ENCODE data around the gene TCF7L1.
"Not testable (repeated sequence)": the region's sequence is repeated elsewhere in the genome, so short reads cannot be mapped to it uniquely, and the experiment has no call there.

The TCF7L1 gene

DNA sequence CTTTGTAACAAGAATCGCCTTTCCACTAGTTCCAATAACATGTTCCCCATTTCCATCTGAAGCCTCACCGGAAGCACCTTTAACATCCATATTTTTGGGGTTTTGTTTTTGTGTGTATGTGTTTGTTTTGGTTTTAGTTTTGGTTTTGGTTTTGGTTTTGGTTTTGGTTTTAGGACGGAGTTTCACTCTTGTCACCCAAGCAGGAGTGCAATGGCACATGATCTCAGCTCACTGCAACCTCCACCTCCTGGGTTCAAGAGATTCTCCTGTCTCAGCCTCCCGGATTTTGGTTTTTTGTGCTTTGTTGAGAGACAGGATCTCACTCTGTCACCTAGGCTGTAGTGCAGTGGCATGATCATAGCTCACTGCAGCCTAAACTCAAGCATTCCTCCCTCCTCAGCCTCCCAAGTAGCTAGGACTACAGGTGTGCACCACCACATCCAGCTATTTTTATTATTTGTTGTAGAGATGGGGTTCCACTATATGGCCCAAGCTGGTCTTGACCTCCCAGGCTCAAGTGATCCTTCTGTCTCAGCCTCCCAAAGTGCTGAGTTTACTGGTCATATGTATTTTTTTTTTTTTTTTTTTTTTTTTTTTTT lies 158.3 kb downstream of the TCF7L1 start:
- no peak for DNase-seq

DNA sequence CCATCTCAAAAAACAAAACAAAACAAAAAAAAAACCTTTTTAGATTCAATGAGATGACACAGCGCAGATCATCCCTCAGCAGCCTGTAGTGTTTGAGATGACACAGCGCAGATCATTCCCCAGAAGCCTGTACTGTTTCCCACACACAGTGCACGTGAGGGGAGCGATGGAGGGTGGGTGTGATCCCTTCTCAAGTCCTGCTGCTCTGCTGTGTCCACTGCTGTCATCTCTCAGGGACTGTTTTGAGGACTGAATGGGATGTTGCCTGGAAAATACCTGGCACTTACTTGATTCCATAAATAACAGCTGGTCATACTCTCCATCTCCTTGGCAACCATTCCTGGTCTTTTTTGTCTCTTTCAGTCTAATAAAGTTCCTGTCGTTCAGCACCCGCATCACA lies 168.9 kb downstream of the TCF7L1 start:
- DNase-seq = no peak

DNA sequence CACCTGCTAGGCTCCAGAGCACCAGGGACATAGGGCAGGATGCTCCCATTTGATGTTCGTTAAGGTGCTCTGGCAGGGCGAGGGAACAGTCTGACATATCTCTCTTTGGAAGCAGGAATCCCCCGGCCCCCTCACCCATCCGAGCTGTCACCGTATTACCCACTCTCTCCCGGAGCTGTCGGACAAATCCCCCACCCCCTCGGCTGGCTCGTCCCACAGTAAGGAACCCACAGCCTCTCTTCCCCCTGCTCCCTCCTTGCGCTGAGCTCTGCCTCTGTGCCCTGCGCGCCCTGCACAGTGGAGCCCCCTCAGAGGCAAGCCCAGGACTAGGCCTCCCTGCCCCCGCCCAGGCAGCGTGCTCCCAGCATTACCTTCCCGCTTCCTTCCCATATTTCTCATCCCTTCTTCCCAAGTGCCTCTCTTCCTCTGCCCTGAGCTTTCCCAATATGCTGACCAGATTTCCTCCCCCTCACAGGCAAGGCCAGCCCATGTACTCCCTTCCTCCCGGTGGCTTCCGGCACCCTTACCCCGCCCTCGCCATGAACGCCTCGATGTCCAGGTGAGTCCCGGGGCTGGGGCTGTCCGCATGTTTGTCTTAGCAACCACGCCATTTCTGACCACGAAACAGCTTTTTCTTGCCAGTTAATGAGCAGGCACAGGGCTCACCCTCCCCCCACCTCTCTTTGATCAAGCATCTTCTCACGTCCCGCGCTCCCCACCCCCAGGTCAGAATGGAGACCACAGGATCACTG lies 170.8 kb downstream of the TCF7L1 start:
- DNase-seq = no peak

DNA sequence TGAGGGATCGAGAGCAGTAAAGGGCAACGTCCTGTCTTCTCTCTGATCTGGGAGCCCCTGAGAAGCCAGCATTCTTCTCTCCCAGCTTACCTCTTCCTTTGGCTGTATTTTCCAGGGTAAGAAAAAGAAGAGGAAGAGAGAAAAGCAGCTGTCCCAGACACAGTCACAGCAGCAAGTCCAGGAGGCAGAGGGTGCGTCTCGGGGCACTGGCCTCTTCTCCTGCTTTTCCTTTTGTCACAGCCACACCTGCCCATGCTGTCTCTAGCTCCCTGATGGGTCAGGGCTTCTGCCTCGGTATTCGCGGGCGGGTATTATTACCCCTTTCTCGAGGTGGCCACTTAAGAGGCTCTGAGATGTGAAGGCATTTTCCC lies 174.3 kb downstream of the TCF7L1 start:
- DNase-seq = no peak

DNA sequence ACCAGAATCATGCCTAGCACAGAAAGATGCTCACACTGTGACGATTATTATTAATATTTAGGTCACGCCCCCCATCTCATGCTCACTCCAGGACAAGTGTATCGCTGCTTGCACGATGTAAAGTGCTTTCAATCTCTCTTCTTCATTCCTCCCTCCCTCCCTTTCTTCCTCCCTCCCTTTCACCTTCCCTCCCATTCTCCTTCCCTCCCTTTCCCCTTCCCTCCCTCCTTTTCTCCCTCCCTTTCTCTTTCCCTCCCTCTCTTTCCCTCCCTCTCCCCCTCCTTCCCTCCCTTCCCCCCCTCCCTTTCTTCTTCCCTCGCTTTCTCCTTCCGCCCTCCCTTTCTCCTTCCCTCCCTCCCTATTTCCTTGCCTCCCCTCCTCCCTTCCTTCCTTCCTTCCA lies 175.0 kb downstream of the TCF7L1 start:
- DNase-seq = no peak

DNA sequence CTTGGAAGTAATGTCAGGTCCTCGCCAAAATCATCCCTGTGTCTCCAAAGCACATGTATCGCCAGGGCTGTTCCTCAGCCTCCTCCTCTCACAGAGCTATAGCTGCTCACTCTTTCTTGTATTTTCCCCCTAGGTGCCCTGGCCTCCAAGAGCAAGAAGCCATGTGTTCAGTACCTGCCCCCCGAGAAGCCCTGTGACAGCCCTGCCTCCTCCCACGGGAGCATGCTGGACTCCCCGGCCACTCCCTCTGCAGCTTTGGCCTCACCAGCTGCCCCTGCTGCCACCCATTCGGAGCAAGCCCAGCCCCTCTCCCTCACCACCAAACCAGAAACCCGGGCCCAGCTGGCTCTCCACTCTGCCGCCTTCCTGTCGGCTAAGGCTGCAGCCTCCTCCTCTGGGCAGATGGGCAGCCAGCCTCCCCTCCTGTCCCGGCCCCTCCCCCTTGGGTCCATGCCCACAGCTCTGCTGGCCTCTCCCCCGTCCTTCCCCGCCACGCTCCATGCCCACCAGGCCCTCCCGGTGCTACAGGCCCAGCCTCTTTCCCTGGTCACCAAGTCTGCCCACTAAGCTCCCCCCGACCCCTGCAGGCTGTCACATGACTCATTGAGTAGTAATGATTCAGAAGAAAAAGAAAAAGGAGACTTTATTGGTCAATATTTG lies 175.8 kb downstream of the TCF7L1 start:
- no peak for DNase-seq

DNA sequence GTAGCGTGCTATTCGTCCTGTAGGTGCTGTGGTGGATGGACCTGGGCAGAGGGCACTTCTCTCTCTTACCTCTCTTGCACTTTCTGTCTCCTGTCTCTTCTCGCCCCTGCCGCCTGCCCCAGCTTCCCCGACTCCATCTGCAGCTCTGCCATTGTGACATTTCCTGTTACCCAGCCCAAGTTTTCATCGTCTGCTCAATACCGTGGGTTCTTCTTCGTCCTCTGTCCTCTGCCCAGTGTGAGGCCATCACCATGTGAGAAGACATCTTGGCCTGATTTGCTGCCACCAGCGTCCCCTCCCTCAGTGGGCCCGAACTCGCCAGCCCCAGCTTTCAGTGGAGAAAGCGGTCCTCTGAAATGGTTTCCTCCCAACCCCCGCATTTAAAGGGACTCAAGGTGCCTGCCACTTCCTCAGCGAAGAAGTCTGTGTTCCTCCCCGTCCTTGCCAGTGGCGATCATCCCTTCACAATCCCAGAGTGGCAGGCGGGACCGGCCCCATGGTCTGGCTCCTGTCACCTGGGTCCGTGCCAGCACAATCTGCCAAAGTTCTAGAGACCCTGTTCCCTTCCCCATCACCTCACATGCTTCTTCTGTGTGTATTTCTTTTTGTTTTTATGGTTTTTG lies 176.6 kb downstream of the TCF7L1 start:
- DNase-seq = no peak

DNA sequence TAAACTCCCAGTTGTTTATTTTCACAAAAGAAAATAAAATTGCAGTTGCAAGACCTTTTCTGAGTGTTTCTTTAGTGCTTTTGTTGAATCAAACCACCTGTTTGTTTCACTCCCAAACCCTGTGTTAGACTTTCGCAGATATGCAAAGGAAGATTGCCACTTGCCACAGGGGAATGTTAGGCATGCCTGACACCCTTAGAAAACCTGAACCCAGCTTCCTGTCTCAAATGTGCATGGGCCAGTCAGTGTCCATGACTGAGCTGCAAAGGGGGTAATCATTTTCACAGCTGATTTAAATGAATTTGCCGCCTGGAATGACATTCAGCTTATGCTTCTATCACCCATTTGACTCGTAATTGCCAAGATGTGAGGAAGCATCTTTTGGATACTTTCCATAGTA lies 177.1 kb downstream of the TCF7L1 start:
- no peak for DNase-seq

DNA sequence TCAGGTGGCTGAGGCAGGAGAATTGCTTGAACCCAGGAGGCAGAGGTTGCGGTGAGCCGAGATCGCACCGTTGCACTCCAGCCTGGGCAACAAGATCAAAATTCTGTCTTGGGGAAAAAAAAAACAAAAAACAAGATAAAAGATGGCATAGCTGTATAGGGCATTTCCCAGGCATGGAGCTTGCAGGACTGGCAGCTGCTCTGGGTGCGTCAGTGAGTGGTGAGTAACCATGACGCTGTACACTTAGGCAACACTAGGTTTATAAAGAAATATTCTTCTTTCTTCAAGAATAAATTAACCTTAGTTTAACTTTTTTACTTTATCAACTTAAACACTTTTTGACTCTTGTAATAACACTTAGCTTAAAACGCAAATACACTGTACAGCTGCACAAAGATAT lies 179.2 kb downstream of the TCF7L1 start:
- no peak for DNase-seq

DNA sequence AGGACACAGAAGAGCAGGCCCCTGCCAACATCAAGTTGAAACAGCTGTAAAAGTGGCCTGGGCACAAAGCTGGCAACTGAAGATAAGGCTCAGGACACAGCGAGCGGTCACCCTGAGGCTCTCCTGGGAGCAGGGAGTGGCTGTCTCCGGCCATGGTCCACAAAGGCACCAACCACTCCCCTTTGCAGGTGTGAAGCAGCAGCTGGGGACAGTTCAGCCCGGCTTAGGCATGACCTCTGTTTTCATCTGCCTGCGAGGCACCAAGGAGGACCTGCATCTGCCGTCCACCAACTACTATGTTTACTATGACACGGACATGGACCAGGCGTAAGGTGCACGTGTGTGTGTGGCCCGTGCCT lies 181.7 kb downstream of the TCF7L1 start:
- DNase-seq = no peak

DNA sequence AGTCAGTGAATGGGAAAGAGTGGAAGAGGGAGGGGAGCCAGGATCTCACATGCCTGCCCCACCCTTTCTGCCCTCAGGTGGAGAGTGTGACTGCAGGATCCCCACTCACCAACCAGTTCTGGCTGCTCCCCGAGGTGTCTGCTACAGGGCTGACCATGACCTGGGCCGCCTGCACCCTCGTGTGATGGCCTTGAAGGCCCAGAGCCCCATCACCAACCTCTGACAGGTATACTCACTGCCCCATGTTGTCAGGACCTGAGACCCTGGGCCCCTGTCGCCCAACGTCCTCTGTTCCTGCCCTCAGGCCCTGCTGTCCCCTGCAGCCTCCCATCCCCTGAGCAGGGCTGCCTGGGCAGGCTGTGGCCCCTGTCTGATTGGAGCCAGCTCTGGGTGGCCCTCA lies 182.7 kb downstream of the TCF7L1 start:
- not testable (repeated sequence) for DNase-seq

DNA sequence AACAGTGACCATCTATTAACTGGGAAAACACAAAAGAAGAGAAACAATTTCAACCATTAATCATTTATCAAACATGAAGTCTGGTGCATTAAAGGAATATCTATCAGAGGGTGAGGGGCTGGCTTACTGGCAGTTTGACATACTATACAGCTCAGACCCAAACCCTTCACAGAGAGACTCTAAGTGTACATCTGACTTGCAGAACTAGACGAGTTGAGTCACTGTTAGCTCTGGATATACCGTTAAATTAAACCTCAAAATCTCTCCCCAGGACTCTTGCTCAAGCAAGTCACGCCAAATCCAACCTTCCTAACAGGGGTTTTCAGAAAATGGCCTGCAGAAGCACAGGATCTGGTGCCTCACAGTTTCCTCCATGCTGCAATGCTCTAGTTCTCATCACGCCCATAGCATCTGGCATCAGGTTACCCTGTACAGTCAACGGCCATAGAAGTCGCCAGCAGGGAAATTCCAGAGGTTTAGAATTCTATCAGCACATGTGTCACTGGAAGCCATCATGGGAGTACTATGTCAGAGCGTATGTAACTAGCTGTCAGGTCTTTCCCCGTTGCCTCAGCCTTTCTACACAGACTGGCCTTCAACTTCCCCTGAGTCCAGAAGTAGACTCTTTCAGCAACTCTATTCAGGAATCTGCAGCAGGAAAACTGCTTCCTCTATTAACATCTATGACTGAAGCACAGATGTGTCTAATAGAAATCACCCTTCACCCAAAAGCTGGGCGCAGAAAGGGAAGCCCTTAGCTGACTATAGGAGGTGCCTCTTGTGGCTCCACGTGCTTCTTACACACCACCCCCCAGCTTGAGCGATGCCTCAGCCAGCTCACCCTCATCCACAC lies 185.3 kb downstream of the TCF7L1 start:
- no peak for DNase-seq

DNA sequence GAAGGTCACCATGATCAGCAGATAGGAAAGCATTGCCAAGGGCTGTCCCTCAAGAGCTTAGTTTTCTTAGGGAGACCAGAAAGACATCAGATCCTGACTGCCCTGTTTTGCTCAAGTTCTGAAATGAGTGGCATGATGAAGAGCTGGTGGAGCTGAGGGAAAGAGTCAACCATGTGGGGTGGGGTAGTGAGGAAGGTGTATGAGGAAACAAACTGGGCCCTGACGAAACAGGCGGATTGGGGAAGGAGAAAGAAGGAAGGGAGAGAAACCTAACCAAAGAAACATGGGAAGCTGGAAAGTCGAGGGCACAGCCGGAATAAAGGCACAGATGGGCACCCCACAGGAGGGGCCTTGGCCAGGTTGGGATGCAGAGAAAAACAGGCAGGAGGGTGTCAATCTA lies 186.6 kb downstream of the TCF7L1 start:
- DNase-seq = no peak

DNA sequence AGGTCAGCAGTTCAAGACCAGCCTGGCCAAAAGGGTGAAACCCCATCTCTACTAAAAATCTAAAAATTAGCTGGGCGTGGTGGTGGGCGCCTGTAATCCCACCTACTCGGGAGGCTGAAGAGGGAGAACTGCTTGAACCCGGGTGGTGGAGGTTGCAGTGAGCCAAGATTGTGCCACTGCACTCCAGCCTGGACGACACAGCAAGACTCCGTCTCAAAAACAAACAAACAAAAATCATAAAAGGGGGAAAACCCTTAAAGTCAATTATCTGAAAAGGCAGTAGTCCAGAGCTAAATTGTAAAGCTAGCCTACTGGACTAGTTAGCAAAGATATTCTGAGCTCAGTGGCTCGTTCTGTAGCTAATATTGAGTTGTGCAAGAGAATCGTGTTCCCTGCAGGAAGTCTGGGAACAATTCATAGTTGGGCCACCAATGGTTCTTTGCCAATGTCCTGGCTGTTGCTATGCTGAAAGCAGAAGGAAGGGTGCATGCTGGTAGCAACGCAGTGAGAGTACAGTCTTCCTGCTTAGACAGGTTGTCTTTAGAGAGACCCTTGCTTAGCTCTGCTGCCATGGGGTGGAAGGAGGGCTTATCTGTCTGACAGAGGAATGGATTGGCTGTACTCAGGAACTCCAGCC lies 190.3 kb downstream of the TCF7L1 start:
- DNase-seq = no peak

DNA sequence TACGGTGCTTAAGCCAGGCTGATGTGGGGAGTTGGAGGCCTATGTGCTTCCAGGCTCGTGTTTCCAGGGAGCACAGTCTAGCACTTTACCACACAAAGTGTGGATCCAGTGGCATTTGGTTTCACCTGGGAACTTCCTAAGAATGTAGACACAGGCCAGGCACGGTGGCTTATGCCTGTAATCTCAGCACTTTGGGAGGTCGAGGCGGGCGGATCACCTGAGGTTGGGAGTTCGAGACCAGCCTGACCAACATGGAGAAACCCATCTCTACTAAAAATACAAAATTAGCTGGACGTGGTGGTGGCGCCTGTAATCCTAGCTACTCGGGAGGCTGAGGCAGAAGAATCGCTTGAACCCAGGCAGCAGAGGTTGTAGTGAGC lies 190.8 kb downstream of the TCF7L1 start:
- DNase-seq = not testable (repeated sequence)

DNA sequence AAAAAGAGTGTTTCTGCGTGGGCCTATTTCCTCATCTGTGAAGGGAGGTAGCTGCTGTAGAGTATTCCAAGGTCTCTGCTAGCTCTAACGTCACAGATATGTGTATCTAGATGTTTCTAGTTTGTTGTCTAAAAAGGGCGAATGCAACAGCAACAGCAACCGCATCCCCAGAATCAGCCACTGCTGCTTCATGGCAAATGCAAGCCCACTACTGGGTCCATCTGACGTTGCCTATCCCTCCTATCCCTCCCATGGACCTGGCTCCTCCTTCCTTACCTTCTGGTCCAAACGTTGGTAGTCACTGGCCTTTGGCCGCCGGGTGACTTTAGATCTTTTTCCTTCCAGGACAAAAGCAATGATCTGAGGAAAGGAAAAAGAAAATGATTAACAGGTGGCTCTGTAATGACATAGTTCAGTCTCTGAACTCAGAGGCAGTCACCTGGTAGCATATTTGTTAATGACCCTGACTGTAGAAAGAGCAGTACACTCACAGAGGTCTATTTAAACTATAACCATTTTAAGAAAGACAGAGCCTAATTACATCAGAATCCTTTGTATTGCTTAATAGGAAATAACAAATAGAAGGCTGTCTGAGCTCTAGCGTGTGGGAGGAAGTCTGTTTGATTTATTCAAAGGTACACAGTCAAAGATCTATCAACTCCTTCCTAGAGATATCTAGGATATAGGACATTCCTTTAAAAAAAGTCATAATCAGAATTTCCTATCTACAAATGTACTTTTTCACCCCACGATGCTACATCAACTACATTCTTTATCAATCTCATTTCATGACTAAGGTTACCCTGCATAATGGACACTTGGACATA lies 191.7 kb downstream of the TCF7L1 start:
- DNase-seq = no peak

DNA sequence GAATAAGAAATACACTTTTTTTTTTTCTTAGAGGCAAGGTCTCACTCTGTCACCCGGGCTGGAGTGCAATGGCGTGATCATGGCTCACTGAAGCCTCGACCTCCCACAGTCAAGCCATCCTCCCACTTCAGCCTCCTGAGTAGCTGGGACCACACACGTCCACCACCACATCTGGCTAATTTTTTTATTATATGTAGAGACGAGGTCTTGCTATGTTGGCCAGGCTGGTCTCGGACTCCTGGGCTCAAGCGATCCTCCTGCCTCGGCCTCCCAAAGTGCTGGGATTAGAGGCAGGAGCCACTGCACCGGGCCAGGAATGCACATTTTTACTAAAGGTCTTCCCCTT lies 192.2 kb downstream of the TCF7L1 start:
- no peak for DNase-seq

DNA sequence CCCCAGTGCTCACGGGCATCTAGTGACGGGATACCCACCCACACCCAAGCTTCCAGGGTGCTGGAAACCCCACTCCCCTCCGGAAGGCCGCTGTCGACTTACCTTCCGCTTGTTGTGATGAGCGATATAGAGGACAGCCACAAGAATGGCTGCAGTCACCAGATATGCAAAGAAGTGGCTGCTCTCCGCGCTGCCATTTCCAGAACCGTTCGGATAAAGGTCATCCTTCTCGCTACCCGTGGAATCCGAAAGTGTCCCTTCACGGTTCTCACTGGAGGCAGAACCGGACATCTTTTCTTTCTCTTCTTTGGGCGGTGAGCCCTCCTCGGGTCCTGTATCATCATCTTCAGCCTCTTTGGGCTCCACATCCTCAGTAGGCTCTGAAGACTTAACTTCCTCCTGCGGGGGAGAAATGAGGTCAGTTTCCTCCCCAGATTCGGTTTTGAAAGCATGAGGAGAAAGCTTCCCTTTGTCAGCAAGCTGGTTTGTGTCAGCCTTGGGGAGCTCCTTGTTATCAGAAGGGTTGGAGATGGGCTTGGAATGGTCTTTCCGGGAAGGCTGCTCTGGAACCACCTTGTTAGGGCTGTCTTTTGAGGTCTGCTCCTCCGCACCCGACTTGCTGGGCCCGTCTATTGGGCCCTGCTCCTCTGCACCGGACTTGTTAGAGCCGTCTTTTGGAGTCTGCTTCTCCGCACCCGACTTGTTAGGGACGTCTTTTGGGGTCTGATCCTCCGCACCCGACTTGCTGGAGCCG lies 193.4 kb downstream of the TCF7L1 start:
- DNase-seq = peak; percentile 65

DNA sequence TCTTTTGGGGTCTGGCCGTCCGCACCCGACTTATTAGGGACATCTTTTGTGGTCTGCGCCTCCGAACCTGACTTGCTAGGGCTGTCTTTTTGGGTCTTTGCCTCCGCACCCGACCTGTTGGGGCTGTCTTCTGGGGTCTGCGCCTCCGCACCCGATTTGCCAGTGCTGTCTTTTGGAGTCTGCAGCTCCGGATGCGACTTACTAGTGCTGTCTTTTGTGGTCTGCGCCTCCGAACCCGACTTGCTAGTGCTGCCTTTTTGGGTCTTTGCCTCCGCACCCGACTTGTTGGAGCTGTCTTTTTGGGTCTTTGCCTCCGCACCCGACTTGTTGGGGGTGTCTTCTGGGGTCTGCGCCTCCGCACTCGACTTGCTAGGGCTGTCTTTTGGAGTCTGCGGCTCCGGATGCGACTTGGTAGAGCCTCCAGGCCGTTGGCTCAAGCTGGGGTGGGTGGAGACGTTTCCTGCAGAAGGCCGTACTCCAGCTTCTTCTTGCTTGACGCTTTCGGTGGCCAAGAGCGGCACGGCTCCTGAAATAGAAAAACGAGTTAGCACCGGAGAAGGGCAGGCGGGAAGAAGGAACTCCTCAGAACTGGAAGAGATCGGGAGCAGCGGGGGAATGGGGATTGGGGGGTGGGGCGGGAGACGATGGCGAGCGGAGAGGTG lies 194.1 kb downstream of the TCF7L1 start:
- peak; percentile 83 for DNase-seq

DNA sequence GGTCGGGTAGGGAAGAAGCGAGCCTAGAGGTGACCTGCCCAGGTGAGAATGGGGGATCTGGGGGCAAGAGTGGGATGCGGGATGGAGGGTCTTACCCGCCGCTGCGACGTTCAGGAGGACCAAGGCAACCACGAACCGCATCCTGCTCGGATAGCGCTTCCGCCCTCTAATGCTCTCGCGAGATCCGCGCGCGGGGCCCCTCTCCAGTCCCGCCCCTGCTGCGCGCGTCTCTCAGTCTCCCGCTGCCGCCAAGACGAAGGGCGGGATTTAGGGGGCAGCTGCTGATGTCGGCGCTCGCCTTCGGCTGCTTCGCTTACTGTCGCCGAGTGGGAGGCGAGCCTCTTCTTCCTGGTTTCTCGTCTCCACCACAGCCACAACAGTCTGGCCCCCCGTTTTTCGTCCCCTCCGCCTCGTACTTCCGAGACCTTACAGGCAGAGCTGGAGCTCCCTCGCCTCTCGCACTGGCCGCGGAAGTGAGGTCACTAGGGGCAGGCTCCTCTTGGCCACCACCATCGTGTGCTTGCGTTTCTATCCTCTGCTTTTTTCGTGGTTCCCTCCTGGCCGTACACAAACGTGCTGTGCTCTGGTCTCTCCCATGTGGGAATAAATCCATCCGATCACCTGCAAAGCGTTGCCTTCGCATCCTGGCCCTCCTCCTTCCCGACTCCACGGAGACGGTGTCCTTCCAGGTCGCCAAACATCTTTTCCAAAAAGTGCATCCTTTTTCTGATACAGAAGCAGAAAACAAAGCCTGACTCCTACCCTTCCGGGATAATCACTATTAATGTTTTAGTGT lies 194.8 kb downstream of the TCF7L1 start, which contains the start of gene TGOLN2:
TSS of gene TGOLN2 (minus strand) at position 168 of the 796 bp plus-strand sequence. CDS start at position 141, 27 bp downstream.
- DNase-seq = peak; percentile 95

All from activated CD8-positive, alpha-beta memory T cell treated with anti-CD3 and anti-CD28 coated beads, Interleukin-2, amount 50 U/mL, for 48 hours (primary cell).